K562 (cell line): ENCODE measurements around the gene ADAM8. TPM values are rescaled to one million over a fixed set of nuclear protein-coding genes. Genes with fewer than 3 reads are reported as not detected.

Source experiments
- ASH1L ChIP-seq: fragments of 450-650 bp; IDR thresholded peaks from 2 replicates; pipeline ENCODE4 v1.6.1; 2018; ENCODE audit warnings: borderline replicate concordance, mild to moderate bottlenecking, low read depth; ENCODE audit not compliant: partially characterized antibody
- ATF4 ChIP-seq: fragments of 450-650 bp; formaldehyde crosslinking; IDR thresholded peaks from 2 replicates; pipeline ENCODE4 v1.4.0; 2022; ENCODE audit warnings: mild to moderate bottlenecking, moderate library complexity
- ATF7 ChIP-seq: fragments of 450-650 bp; IDR thresholded peaks from 2 replicates; pipeline ENCODE4 v1.7.1; 2014; ENCODE audit warnings: mild to moderate bottlenecking, moderate library complexity
- CBX8 ChIP-seq: fragments of 200-600 bp; sonication (generic); IDR thresholded peaks from 2 replicates; pipeline ENCODE4 v1.6.1; 2012; ENCODE audit warnings: borderline replicate concordance, mixed run types, low read depth, mild to moderate bottlenecking, moderate library complexity, mixed read lengths, low read length, control low read depth, inconsistent platforms; ENCODE audit not compliant: poor library complexity, severe bottlenecking; ENCODE audit errors: extremely low read depth
- CGGBP1 ChIP-seq: fragments of 250-450 bp; sonication (Bioruptor Pico); IDR thresholded peaks from 2 replicates; pipeline ENCODE4 v1.9.0; 2021; ENCODE audit warnings: mild to moderate bottlenecking
- CXXC5 ChIP-seq: fragments of 250-450 bp; sonication (Bioruptor Pico); IDR thresholded peaks from 2 replicates; pipeline ENCODE4 v1.8.0; 2022; ENCODE audit warnings: inconsistent platforms, mild to moderate bottlenecking, moderate library complexity
- HNRNPK ChIP-seq: fragments of 200-400 bp; formaldehyde crosslinking; IDR thresholded peaks from one replicate; pipeline ENCODE4 v1.6.1; 2018; ENCODE audit warnings: mild to moderate bottlenecking, low read depth, low read length; ENCODE audit not compliant: poor library complexity, severe bottlenecking
- IRF9 ChIP-seq: fragments of 450-650 bp; IDR thresholded peaks from 2 replicates; pipeline ENCODE4 v1.6.1; 2016; ENCODE audit warnings: missing biosample characterization, missing genetic modification characterization
- KLF13 ChIP-seq: fragments of 450-650 bp; IDR thresholded peaks from 2 replicates; pipeline ENCODE4 v1.6.1; 2016; ENCODE audit warnings: missing genetic modification characterization, low read depth, mild to moderate bottlenecking, missing compliant biosample characterization, moderate library complexity, borderline replicate concordance
- MAX ChIP-seq: sonication (generic); formaldehyde crosslinking; IDR thresholded peaks from 2 replicates; pipeline ENCODE4 v1.9.0; 2022; ENCODE audit warnings: mild to moderate bottlenecking, missing genetic modification reagents
- NR2F6 ChIP-seq: fragments of 450-650 bp; formaldehyde crosslinking; IDR thresholded peaks from 2 replicates; pipeline ENCODE4 v1.4.0; 2020; ENCODE audit warnings: mild to moderate bottlenecking
- PBX2 ChIP-seq, 2 experiments: IDR thresholded peaks in 1 of 2; conservative IDR thresholded peaks in 1 of 2; 2 replicates each; pipeline ENCODE4 v1.6.1; 2016; ENCODE audit warnings: low read depth in 2 of 2, mild to moderate bottlenecking in 1 of 2, missing compliant biosample characterization in 1 of 2, missing genetic modification characterization in 1 of 2, moderate library complexity in 1 of 2
- PHF8 ChIP-seq: fragments of 200-600 bp; sonication (generic); IDR thresholded peaks from 2 replicates; pipeline ENCODE4 v1.6.1; 2012; ENCODE audit warnings: mixed run types, mild to moderate bottlenecking, inconsistent platforms, low read length, moderate library complexity, borderline replicate concordance
- POLR2G ChIP-seq: fragments of 200-400 bp; formaldehyde crosslinking; IDR thresholded peaks from 2 replicates; pipeline ENCODE4 v1.6.1; 2017; ENCODE audit warnings: low read depth, mild to moderate bottlenecking, antibody characterized with exemption, low read length, moderate library complexity
- PRDM10 ChIP-seq: fragments of 450-650 bp; IDR thresholded peaks from 2 replicates; pipeline ENCODE4 v1.6.1; 2018; ENCODE audit not compliant: partially characterized antibody
- SIX5 ChIP-seq, 2 experiments: IDR thresholded peaks; 2 replicates each; pipeline ENCODE4 v1.6.1; 2011; ENCODE audit warnings: low read length in 2 of 2, borderline replicate concordance in 1 of 2, low read depth in 1 of 2, mild to moderate bottlenecking in 1 of 2, moderate library complexity in 1 of 2; ENCODE audit not compliant: insufficient read depth in 1 of 2
- ZNF311 ChIP-seq: fragments of 250-450 bp; sonication (Bioruptor Pico); IDR thresholded peaks from 2 replicates; pipeline ENCODE4 v1.4.0; 2020; ENCODE audit warnings: mild to moderate bottlenecking, moderate library complexity
- polyA plus RNA-seq, 8 experiments: library from polyadenylated mRNA; depleted of rRNA in 4 of 8; stranded (reverse) in 5 of 8; unstranded in 3 of 8; fragments of >200 nt; fragmentation: Nextera tagmentation in 2 of 8; fragmentation: Illumina TruSeq in 1 of 8; extraction: Ambion mirVana in 2 of 8; extraction: Trizol in 1 of 8; gene quantifications; 2 replicates each; pipeline versions ENCODE4 v1.2.1 to v1.2.3, GENCODE V29; 2011 to 2014; ENCODE audit warnings: inconsistent platforms in 1 of 8, missing spikeins in 1 of 8
- total RNA-seq, 7 experiments: library from RNA; depleted of rRNA in 6 of 7; stranded (reverse); fragments of >200 nt in 6 of 7; fragmentation: Illumina TruSeq in 2 of 7; extraction: Trizol in 2 of 7; gene quantifications; 2 replicates each; pipeline versions ENCODE4 v1.2.1 to v1.2.3, GENCODE V29; 2011 to 2021; ENCODE audit warnings: low replicate concordance in 1 of 7

ADAM8 gene
- total and polyA plus RNA-seq, 9 of the 15 experiments (the other 6 are each of a cell fraction or from before 2014, with no cell fraction given), result 0.07 to 7.0 (median 1.1) TPM

- TF ChIP-seq CXXC5 (CRISPR knock-in tag) (peak; percentile 53), POLR2G (peak; percentile 77), CBX8 (no peak), ASH1L (no peak), HNRNPK (no peak), ATF7 (peak; percentile 44), PBX2 (CRISPR knock-in tag; IDR thresholded peaks at IDR 0.05; ENCODE audit: low read depth) (no peak), PBX2 (tag; conservative IDR thresholded peaks at IDR 0.05; ENCODE audit: low read depth) (no peak), NR2F6 (no peak), PRDM10 (peak; percentile 69), KLF13 (tag) (no peak), SIX5 (IDR thresholded peaks at IDR 0.05; ENCODE audit: borderline replicate concordance in 1 of 2, insufficient read depth in 1 of 2, low read depth in 1 of 2, low read length in 2 of 2) (no peak), ATF4 (CRISPR knock-in tag) (no peak), MAX (peak; percentile 59; the same call in 1 of the 2 replicates), ZNF311 (CRISPR knock-in tag) (no peak), PHF8 (peak; percentile 46; the same call in 1 of the 2 replicates), CGGBP1 (no peak), IRF9 (tag) (no peak)
Measured at GRCh38 chr10:133257489-133258065, 19.1 kb downstream of the ADAM8 start (continued).
